ENCODE data around the gene NINJ2. TPM values are rescaled to one million over a fixed set of nuclear protein-coding genes. Genes with fewer than 3 reads are reported as not detected.

NINJ2 gene
- total RNA-seq, 4 donors from 2014 or later, result 7.6 to 20.9 (median 12.6) TPM

DNA sequence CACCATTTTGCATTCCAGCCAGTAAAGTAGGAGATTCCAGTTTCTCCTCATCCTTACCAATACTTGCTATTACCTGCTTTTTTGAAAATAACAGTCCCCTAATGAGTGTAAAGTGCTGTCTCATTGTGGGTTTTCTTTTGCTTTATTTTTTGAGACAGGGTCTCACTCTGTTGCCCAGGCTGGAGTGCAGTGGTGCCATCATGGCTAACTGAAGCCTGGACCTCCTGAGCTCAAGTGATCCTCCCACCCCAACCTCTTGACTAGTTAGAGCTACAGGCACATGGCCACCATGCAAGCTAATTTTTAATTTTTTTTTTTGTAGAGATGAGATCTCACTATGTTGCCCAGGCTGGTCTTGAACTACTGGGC is 60.6 kb downstream of the NINJ2 start:
- H3K36me3 ChIP-seq, result no peaks in the 10 kb centered on the region
- TF ChIP-seq, protein P1, sequence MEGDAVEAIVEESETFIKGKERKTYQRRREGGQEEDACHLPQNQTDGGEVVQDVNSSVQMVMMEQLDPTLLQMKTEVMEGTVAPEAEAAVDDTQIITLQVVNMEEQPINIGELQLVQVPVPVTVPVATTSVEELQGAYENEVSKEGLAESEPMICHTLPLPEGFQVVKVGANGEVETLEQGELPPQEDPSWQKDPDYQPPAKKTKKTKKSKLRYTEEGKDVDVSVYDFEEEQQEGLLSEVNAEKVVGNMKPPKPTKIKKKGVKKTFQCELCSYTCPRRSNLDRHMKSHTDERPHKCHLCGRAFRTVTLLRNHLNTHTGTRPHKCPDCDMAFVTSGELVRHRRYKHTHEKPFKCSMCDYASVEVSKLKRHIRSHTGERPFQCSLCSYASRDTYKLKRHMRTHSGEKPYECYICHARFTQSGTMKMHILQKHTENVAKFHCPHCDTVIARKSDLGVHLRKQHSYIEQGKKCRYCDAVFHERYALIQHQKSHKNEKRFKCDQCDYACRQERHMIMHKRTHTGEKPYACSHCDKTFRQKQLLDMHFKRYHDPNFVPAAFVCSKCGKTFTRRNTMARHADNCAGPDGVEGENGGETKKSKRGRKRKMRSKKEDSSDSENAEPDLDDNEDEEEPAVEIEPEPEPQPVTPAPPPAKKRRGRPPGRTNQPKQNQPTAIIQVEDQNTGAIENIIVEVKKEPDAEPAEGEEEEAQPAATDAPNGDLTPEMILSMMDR (IDR thresholded peaks at IDR 0.05), result no peak
- TF ChIP-seq POLR2AphosphoS5 (IDR thresholded peaks at IDR 0.05) (no peak), POLR2A (IDR thresholded peaks at IDR 0.05) (no peak), EP300 (IDR thresholded peaks at IDR 0.05) (no peak)
- peaks cover 22% of the 10 kb centered on the region for H3K4me1 ChIP-seq
- H3K9me3 ChIP-seq, result no peaks in the 10 kb centered on the region
- DNase-seq (ENCODE audit: low spot score in 2 of 2), result no peak
- H3K4me3 ChIP-seq, result no peak overlapping the region
- no peak overlapping the region for H3K27ac ChIP-seq
- no peaks in the 10 kb centered on the region for H3K27me3 ChIP-seq

DNA sequence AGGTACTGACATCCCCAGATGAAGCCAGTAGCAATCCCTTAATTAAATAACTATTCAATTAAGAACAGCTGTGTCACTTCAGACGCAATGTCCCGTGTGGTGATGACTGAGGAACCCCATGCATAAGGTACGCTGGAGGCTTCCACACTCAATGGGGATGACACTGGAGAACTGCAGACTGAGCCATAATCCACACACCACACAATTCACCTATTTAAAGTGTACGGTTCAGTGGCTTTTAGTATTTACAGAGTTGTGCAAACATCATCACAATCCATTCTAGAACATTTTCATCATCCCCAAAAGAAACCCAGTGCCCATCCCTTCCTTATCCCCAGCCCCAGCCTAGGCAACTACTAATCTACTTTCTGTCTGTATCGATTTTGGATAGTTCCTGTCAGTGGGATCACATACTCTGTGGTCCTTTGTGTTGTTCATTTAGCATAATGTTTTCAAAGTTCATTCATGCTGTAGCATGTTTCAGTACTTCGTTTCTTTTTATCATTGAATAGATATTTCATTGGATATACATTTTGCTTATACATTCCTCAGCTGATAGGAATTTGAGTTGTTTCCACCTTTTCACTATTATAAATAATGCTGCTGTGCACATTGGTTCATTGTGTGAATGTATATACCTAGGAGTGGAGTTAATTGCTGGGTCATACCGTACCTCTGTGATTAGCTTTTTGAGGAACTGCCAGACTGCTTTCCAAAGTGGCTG is 61.1 kb downstream of the NINJ2 start:
- DNase-seq (ENCODE audit: low spot score in 2 of 2), result peak in 1 of 2 donors; percentile 1
- Histone ChIP-seq H3K9me3 (no peaks in the 10 kb centered on the region), H3K4me1 (peaks cover 23% of the 10 kb centered on the region), H3K4me3 (no peak overlapping the region), H3K27ac (no peak overlapping the region), H3K36me3 (no peaks in the 10 kb centered on the region), H3K27me3 (no peaks in the 10 kb centered on the region)
- 68% methylated on average over 7 of the region's 7 CpGs for WGBS
- no peak for TF ChIP-seq POLR2AphosphoS5 (IDR thresholded peaks at IDR 0.05)
- TF ChIP-seq, protein P1 (IDR thresholded peaks at IDR 0.05), result no peak
- TF ChIP-seq POLR2A (IDR thresholded peaks at IDR 0.05), result no peak
- TF ChIP-seq EP300 (IDR thresholded peaks at IDR 0.05), result no peak

DNA sequence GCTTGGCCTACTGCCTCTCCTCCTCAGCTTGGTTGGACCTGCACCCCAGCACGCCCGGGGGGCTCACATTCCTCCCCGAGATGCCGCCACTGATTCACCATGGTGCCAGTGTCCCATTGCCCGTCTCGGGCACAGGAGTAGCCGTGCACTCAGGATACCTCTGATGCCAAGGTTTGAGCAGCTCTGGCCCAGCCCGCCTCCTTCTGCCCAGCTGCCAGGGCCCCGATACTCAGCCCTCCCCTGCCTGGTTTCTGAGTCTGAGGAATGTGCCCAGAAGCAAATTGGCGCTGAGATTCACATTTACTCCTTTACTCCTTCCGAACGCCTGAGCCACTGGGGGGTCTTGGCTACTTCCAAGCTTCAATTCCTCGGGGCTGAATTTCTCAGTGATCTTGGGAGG is 63.5 kb downstream of the NINJ2 start:
- no peaks in the 10 kb centered on the region for H3K36me3 ChIP-seq
- no peak overlapping the region for H3K27ac ChIP-seq
- DNase-seq (ENCODE audit: low spot score in 2 of 2), result no peak
- TF ChIP-seq EP300 (IDR thresholded peaks at IDR 0.05) (no peak), POLR2A (IDR thresholded peaks at IDR 0.05) (no peak), POLR2AphosphoS5 (IDR thresholded peaks at IDR 0.05) (no peak)
- TF ChIP-seq, protein P1 (IDR thresholded peaks at IDR 0.05), result no peak
- no peak overlapping the region for H3K4me3 ChIP-seq
- WGBS, result 83% methylated on average over 12 of the region's 13 CpGs
- no peaks in the 10 kb centered on the region for H3K27me3 ChIP-seq
- H3K9me3 ChIP-seq, result no peaks in the 10 kb centered on the region
- H3K4me1 ChIP-seq, result peaks cover 17% of the 10 kb centered on the region

DNA sequence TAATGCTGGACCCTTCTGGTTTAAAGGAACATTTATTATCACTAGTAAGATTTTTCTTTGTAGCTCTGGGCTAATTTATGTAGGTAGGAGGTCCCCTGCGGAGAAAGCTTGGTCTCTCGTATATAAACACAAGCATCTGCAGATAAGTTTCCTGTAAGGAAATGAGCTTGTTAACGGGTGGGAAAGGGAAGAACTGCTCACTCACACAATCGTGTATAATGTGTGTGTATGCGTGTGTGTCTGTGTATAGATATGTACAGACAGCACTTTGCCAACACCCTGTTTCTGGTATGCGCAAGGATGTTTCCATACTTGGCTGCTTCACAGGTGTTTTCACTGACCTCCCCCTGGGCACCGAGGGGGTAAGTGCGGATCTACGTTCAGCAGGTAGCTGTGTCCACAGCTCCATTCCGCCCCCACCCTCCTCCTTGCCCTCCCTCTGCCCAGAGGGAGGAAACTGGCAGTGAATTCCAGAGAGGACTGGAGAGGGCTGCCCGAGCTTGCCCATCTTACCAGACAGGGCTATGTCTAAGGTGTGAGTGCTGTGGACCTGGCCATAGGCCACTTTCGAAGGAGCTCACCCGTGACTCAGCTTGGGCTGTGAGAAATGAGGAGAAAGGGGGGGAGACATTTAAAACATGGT is 65.2 kb downstream of the NINJ2 start:
- H3K4me3 ChIP-seq, result no peak overlapping the region
- no peaks in the 10 kb centered on the region for H3K9me3 ChIP-seq
- DNase-seq (ENCODE audit: low spot score in 2 of 2), result no peak
- WGBS, result 39% methylated on average over 13 of the region's 13 CpGs
- no peak for TF ChIP-seq POLR2AphosphoS5 (IDR thresholded peaks at IDR 0.05)
- no peak for TF ChIP-seq EP300 (IDR thresholded peaks at IDR 0.05)
- no peak for TF ChIP-seq POLR2A (IDR thresholded peaks at IDR 0.05)
- TF ChIP-seq, protein P1 (IDR thresholded peaks at IDR 0.05), result no peak
- H3K27me3 ChIP-seq, result no peaks in the 10 kb centered on the region
- no peaks in the 10 kb centered on the region for H3K36me3 ChIP-seq
- H3K27ac ChIP-seq, result peak overlapping the region; percentile 55
- H3K4me1 ChIP-seq, result peaks cover 17% of the 10 kb centered on the region

DNA sequence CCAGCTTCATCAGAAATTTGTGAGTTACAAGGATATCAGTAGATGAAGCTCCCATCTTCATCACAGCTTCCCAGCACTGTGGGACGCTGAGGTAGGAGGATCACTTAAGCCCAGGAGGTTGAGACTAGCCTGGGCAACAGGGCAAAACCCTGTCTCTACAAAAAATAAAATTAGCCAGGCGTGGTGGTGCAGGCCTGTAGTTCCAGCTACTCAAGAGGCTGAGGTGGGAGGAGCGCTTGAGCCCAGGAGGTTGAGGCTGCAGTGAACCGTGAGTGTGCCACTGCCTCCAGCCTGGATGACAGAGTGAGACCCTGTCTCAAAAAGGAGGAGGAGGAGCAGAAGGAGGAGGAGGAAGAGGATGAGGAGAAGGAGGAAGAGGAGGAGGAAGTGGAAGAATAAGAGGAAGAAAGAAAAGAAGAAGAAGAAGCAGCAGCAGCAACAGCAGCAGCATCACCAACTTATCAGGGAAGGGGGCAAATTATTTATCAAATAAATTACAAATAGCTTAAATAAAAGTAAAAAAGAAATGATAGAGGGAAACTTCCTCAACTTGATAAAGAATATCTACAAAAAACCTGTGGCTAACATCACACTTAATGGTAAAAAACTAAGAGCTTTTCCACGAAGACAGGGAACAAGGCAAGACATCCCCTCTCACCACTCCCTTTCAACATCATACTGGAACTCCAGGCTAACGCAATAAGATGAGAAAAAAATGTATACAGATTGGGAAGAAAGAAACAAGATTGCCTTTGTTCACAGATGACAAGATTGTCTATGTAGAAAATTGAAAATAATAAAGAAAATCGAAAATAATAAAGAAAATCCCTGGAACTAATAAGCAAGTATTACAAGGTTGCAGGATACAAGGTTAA is 69.6 kb downstream of the NINJ2 start:
- Histone ChIP-seq H3K36me3 (no peaks in the 10 kb centered on the region), H3K27ac (no peak overlapping the region), H3K27me3 (no peaks in the 10 kb centered on the region), H3K4me3 (no peak overlapping the region), H3K9me3 (no peaks in the 10 kb centered on the region), H3K4me1 (peaks cover 30% of the 10 kb centered on the region)
- 82% methylated on average over 7 of the region's 7 CpGs for WGBS
- no peak for DNase-seq (ENCODE audit: low spot score in 2 of 2)
- TF ChIP-seq POLR2AphosphoS5 (IDR thresholded peaks at IDR 0.05) (no peak), POLR2A (IDR thresholded peaks at IDR 0.05) (no peak), EP300 (IDR thresholded peaks at IDR 0.05) (no peak)
- TF ChIP-seq, protein P1 (IDR thresholded peaks at IDR 0.05), result no peak
